NCI-H2227 (cell line): ENCODE measurements around the gene AP2B1.
A peak's percentile ranks its signal among the peaks of the same experiment; 100 is the strongest.
"Not testable (repeated sequence)": the region's sequence is repeated elsewhere in the genome, so short reads cannot be mapped to it uniquely, and the experiment has no call there.

ENCODE experiments used
- DNase-seq: peaks from one replicate; lab custom pipeline; 2025; ENCODE audit not compliant: unreplicated experiment; lab: John Stamatoyannopoulos, UW

The AP2B1 gene

GRCh38 chr17:35575759-35576158 is 11.4 kb upstream of the AP2B1 start:
- DNase-seq, result no peak

- DNase-seq, result no peak
Observed at GRCh38 chr17:35577830-35578196, 9.3 kb upstream of the AP2B1 start.

DNA sequence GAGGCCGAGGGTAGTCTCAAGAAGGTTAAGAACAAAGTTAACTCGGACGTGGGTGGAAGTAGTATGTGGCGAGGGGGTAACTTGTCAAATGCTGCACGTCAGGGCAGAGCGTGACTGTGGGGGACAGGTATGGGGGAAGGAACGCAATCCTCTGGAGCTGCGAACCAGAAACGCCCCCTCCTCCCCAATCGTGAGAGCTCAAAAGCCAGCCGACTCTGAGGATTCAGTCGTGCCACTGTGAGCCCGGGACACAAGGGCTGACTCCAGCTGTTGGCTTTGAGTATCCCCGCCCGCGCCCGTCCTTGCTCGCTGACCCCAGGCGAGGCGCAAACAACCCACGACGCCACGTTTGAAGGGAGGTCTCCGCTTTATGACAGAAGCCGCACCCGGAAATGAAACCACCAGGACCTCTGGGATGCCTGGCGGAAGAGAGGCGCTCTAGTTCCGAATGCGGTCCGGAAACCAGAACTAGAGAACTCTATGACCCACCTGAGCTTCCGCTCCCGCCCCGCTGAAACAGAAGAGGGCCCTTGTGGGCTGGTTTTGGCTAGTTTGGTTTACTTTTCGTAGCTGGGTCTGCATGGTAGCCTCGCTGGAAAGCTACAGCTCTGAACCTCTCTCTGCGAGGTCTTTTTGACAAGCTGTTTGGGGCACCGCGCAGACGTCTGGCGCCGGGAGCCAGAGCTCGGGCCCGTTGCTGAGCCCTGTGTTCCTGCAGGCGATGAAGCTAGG is 8.8 kb upstream of the AP2B1 start, which contains the start of gene PEX12:
TSS of gene PEX12 (minus strand) at position 375 of the 732 bp plus-strand sequence. CDS start 550 bp downstream, outside the sequence.
- peak; percentile 91 for DNase-seq

DNA sequence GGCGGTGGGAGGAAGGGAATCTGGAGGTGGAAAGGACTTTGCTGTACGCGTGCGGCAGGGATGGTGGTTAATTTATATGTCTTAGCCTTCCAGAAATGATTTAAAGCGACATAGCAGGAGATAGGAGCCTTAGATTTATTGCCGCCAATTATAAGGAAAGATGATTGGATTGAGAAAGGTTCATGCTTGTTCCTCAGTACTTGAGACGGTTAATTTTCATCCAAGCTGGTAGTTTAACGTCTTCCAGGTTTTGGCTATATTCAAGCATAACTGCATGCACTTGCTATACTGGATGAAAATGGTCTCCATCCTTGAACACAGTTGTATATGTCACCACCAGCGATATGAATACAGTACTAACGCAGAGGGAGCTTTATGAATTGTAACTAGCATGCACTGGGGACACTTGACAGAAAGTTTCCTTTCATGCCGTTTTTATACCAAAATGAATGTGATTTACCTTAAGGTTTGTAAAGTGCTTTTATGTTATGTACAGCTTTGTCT is 8.1 kb upstream of the AP2B1 start:
- no peak for DNase-seq

GRCh38 chr17:35584061-35584460 is 3.1 kb upstream of the AP2B1 start:
- DNase-seq, result no peak

GRCh38 chr17:35586569-35587073 is 501 bp upstream of the AP2B1 start:
- DNase-seq, result no peak

DNA sequence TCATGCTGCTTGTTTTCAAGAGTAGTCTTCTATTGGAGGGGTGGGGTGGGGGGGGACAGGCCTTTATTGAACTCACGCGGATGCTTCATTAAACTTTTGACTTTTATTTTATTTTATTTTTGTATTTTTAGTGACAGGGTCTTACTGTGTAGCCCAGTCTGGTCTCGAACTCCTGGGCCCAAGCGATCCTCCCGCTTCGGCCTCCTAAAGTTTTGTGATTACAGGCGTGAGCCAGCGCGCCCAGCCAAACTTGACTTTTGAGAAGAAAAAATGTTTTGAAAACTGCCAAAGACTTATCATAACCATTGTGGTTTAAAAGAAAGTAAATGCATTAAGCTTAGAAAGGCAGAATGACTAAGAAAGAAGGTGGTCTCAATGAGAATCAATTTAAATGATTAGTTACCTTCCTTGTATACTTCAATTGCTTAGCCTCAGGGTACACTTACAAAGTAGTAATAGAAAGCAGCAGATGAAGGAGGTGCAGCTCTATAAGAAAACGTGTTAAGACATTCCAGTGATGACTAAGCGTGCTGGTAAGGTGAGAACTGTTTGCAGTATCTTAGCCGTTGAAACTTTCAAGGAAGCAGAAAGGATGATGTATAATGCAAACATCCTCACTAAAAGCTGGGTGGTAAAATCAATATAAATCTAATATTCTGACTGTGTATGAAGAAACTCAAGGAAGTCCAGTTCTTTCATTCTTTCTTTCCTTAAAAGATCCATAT is 1.2 kb downstream of the AP2B1 start:
- DNase-seq, result no peak

DNA sequence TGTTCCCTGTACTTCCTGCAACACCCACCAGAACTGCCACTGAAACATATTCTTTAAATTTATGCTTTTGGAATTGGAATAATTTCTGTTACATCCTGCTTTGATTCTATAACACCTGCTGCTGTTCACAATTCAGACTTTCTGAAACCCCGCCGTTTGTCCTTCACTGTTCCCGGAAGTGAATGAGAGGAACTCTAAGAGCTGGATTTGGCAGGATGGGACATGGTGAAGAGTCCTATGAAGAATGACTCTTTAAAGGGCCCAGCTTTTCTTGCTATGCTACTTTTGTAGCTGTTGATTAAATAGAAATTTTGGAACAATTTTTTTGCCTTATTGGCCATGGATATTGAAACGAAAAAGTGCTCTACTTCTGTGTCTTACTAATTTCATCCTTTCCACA is 8.9 kb downstream of the AP2B1 start:
- no peak for DNase-seq

DNA sequence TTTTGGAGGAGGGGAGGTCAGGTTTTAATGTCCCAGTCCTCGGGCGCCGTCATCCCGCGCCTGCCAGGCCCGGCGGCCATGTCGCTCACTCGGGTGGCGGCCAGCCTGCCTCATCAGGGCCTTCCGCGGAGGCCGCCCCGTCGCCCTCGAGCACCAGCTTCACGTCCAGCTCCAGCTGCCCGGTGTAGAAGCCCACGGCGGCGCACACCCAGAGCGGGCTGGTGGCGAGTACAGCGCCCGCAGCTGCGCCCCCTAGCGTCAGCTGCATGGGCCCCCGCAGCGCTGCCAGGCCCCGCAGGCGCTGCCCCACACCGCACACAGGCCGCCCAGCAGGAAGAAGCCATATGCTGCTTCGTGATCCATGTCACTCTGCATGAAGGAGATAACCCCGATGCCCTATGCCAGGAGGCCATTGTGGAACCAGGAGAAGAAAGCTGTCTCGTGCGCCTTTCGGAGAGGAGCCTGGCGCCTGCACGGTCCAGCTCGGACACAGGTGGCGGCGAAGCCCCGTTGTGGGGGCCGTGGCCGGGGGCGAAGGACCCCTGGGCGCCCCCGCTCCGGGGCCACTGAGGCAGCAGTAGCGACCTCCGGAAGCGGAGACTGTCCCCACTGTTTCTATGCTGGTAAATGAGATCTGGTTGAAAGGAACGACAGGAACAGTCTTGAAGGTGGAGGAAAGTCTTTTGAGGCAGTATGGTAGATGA is 9.6 kb downstream of the AP2B1 start:
- no peak for DNase-seq

DNA sequence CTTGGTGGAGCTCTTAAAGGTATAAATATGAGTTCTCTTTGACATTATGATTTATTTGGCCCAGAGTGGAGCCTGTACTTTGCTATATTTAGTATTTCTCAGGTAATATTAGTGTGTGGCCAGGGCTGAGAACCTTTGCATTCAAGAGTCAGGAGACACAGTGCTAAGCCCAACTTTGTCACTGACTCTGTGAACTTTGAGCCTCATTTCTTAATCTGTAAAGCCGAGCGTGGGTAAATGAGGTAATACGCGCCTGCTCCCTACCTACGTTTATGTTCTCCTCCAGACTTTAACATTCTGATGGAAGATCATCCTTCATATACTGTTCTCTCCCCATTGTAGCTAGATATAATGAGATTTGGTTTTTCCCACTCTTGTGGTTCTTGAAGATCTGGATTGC is 10.5 kb downstream of the AP2B1 start:
- no peak for DNase-seq

GRCh38 chr17:35603674-35604073 is 16.6 kb downstream of the AP2B1 start:
- DNase-seq, result no peak

GRCh38 chr17:35605678-35606077 is 18.6 kb downstream of the AP2B1 start:
- DNase-seq, result no peak

GRCh38 chr17:35607239-35607847 is 20.2 kb downstream of the AP2B1 start:
- no peak for DNase-seq

- no peak for DNase-seq
Observed at GRCh38 chr17:35609831-35610230, 22.7 kb downstream of the AP2B1 start.

GRCh38 chr17:35610746-35611145 is 23.6 kb downstream of the AP2B1 start:
- DNase-seq, result not testable (repeated sequence)

GRCh38 chr17:35612924-35613521 is 25.9 kb downstream of the AP2B1 start:
- peak; percentile 45 for DNase-seq

- no peak for DNase-seq
Observed at GRCh38 chr17:35614810-35615209, 27.7 kb downstream of the AP2B1 start.

DNA sequence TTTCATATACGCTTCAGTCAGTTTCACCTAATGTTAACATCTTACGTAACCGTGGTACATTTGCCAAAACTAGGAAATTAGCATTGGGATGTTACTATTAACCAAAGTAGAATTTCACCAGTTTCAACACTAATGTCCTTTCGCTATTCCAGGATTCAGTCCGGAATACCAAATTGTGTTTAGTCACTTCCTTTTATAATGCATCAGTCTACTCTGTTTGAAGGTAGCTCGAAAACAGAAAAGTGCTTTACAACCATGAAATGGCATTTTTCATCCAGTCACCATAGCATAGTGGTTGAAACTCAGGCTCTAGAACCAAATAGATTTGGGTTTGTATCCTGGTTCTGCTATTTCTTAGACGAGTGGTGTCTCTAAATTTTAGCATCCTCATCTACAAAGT is 29.4 kb downstream of the AP2B1 start:
- DNase-seq, result no peak

DNA sequence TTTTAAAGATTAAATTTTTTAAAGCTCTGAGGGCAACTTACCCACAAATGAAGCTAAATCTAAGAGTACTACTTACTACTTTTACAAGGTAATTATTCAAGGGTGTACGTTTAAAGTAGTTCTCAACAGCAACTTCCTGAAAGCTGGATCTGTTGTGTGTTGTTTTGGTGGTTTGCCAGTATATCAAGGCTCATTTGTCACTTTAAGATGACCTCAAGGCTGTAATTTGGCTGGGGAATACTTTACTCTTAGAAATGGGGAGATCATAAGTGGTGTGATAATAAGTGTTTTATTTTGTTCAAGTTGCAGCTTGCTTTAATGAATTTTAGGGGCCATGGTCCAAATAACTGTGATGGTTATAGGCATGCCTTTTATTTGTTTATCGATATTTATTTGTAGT is 30.4 kb downstream of the AP2B1 start:
- DNase-seq, result peak; percentile 2

DNA sequence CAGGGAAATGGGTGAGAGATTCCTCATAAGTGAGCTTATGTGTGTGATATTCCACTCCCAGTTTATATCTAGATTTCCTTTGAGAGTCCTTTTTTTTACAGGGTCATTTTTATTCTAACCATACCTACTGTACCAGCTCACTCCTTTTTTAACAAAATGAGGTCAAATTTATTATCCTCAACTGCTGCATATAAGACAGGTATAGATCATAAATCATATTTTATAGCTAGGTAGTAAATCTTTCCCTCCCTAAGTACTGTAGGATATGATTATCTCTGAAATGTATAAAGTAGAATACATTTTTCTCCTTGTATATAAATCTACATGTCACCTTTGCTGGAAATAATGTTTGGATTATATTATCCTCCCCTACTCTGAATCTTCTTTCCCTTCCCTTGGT is 31.5 kb downstream of the AP2B1 start:
- no peak for DNase-seq

DNA sequence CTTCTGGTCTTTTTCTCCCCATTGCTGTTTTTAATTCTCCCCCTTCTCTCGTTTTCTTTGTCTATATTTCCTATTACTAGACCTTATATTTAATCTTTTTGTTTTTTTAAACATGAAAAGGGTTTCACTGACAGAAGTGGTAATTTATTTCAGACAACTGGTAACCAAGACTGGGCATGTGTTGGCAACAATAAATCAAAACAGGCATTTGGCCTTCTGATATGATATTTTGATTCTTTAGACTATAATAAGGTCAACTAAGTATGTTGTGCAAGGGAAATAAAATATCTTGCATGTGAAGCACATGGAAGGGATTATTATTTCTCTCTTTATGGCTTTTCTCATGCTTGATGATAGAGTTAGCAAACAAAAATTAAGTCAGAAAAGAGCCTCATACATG is 34.6 kb downstream of the AP2B1 start:
- DNase-seq, result no peak
